KMS-11 (cell line): ENCODE results near the gene SUPT20H.

Source experiments
- H2AFZ ChIP-seq: fragments of 200-600 bp; sonication (generic); 2 replicates; pipeline ENCODE4 v1.6.1; 2016; ENCODE audit warnings: antibody characterized with exemption, mixed run types, low read depth
- H3K27ac ChIP-seq: fragments of 200-600 bp; sonication (generic); 2 replicates; pipeline ENCODE4 v1.6.1; 2016; ENCODE audit warnings: mild to moderate bottlenecking, mixed run types
- H3K27me3 ChIP-seq: fragments of 200-600 bp; sonication (generic); 2 replicates; pipeline ENCODE4 v1.6.1; 2017; ENCODE audit warnings: mild to moderate bottlenecking, low read depth, mixed run types, moderate library complexity; ENCODE audit not compliant: insufficient read depth
- H3K36me3 ChIP-seq: fragments of 200-600 bp; sonication (generic); 2 replicates; pipeline ENCODE4 v1.6.1; 2017; ENCODE audit warnings: mild to moderate bottlenecking, mixed run types; ENCODE audit not compliant: insufficient read depth
- H3K4me1 ChIP-seq: fragments of 200-600 bp; sonication (generic); 2 replicates; pipeline ENCODE4 v1.6.1; 2016; ENCODE audit warnings: mild to moderate bottlenecking, low read depth, mixed run types; ENCODE audit not compliant: poor library complexity, severe bottlenecking
- H3K4me2 ChIP-seq: fragments of 200-600 bp; sonication (generic); 2 replicates; pipeline ENCODE4 v1.7.0; 2016; ENCODE audit warnings: mild to moderate bottlenecking, mixed run types
- H3K4me3 ChIP-seq: fragments of 200-600 bp; sonication (generic); IDR thresholded peaks from 2 replicates; pipeline ENCODE4 v1.6.1; 2017; ENCODE audit warnings: low read depth, low read length, mixed read lengths; ENCODE audit not compliant: insufficient read depth
- H3K79me2 ChIP-seq: fragments of 200-600 bp; sonication (generic); 2 replicates; pipeline ENCODE4 v1.6.1; 2016; ENCODE audit warnings: low read depth, mixed run types; ENCODE audit not compliant: insufficient read depth
- H3K9ac ChIP-seq: fragments of 200-600 bp; sonication (generic); 2 replicates; pipeline ENCODE4 v1.6.1; 2016; ENCODE audit warnings: mild to moderate bottlenecking, mixed run types
- H4K20me1 ChIP-seq: fragments of 200-600 bp; sonication (generic); 2 replicates; pipeline ENCODE4 v1.6.1; 2016; ENCODE audit warnings: mild to moderate bottlenecking, mixed run types; ENCODE audit not compliant: insufficient read depth
- CTCF ChIP-seq: fragments of 200-600 bp; sonication (generic); conservative IDR thresholded peaks from 2 replicates; pipeline ENCODE4 v1.6.1; 2017; ENCODE audit warnings: low read depth, mild to moderate bottlenecking, antibody characterized with exemption, low read length, moderate library complexity, mixed read lengths

The SUPT20H gene

GRCh38 chr13:37070956-37071355 is 11.5 kb upstream of the SUPT20H start:
- no peak overlapping the region for H2AFZ ChIP-seq
- no peaks in the 10 kb centered on the region for H3K36me3 ChIP-seq
- H3K27me3 ChIP-seq, result no peaks in the 10 kb centered on the region
- H4K20me1 ChIP-seq, result no peaks in the 10 kb centered on the region
- no peak overlapping the region for H3K4me3 ChIP-seq
- no peak overlapping the region for H3K27ac ChIP-seq
- H3K79me2 ChIP-seq, result no peaks in the 10 kb centered on the region
- no peaks in the 10 kb centered on the region for H3K4me1 ChIP-seq
- H3K9ac ChIP-seq, result no peak overlapping the region
- no peak overlapping the region for H3K4me2 ChIP-seq
- TF ChIP-seq CTCF, result no peak

GRCh38 chr13:37070145-37070695 is 10.7 kb upstream of the SUPT20H start:
- Histone ChIP-seq H3K4me3 (no peak overlapping the region), H3K4me1 (no peaks in the 10 kb centered on the region), H4K20me1 (no peaks in the 10 kb centered on the region), H3K36me3 (no peaks in the 10 kb centered on the region), H3K79me2 (no peaks in the 10 kb centered on the region), H3K9ac (no peak overlapping the region), H3K27ac (no peak overlapping the region), H3K27me3 (no peaks in the 10 kb centered on the region), H2AFZ (no peak overlapping the region), H3K4me2 (no peak overlapping the region)
- no peak for TF ChIP-seq CTCF

GRCh38 chr13:37069597-37070103 is 10.2 kb upstream of the SUPT20H start:
- Histone ChIP-seq H3K9ac (no peak overlapping the region), H2AFZ (no peak overlapping the region), H3K36me3 (no peaks in the 10 kb centered on the region), H3K79me2 (no peaks in the 10 kb centered on the region), H3K4me1 (no peaks in the 10 kb centered on the region), H4K20me1 (no peaks in the 10 kb centered on the region), H3K27me3 (no peaks in the 10 kb centered on the region), H3K27ac (no peak overlapping the region), H3K4me3 (no peak overlapping the region), H3K4me2 (no peak overlapping the region)
- no peak for TF ChIP-seq CTCF

GRCh38 chr13:37068962-37069361 is 9.5 kb upstream of the SUPT20H start:
- no peaks in the 10 kb centered on the region for H3K79me2 ChIP-seq
- H3K4me2 ChIP-seq, result no peak overlapping the region
- H3K9ac ChIP-seq, result no peak overlapping the region
- no peaks in the 10 kb centered on the region for H3K27me3 ChIP-seq
- H3K27ac ChIP-seq, result no peak overlapping the region
- no peaks in the 10 kb centered on the region for H4K20me1 ChIP-seq
- H3K4me3 ChIP-seq, result no peak overlapping the region
- H2AFZ ChIP-seq, result no peak overlapping the region
- no peaks in the 10 kb centered on the region for H3K36me3 ChIP-seq
- TF ChIP-seq CTCF, result no peak
- no peaks in the 10 kb centered on the region for H3K4me1 ChIP-seq
